Lower leg skin (tissue), 4 donors: ENCODE data around the gene RPL31. TPM values are rescaled to one million over a fixed set of nuclear protein-coding genes. Genes with fewer than 3 reads are reported as not detected.

Experiments
- DNase-seq, 2 donors: peaks; one replicate each; pipeline ENCODE4 v3.0.0-alpha.2; 2019; ENCODE audit warnings: low spot score in 2 of 2
- H3K4me3 ChIP-seq: fragments of 200-600 bp; sonication (generic); 2 replicates; pipeline ENCODE4 v1.5.1; 2017; ENCODE audit warnings: mild to moderate bottlenecking, low read depth; ENCODE audit not compliant: poor library complexity, severe bottlenecking
- CTCF ChIP-seq, 3 donors: fragments of 450-650 bp; IDR thresholded peaks; one replicate each; pipeline ENCODE4 v1.5.1; 2016; ENCODE audit warnings: antibody characterized with exemption in 3 of 3, mild to moderate bottlenecking in 3 of 3, moderate library complexity in 2 of 3
- POLR2A ChIP-seq, 2 donors: fragments of 450-650 bp; IDR thresholded peaks; one replicate each; pipeline ENCODE4 v1.6.1; 2016 to 2017; ENCODE audit warnings: antibody characterized with exemption in 2 of 2, mild to moderate bottlenecking in 1 of 2, moderate library complexity in 1 of 2
- WGBS, 2 donors: methylation state at CpG; one replicate each; pipeline ENCODE4 v1.1.5; 2018; 5-methylcytosine and 5-hydroxymethylcytosine counted together
- intact Hi-C: fragments of 100-400 bp; cut with DNase I; formaldehyde crosslinking; loops from one replicate; pipeline ENCODE4 v1.15.0; 2023; ENCODE audit warnings: low total_unique reads
- total RNA-seq, 4 donors: library from RNA; depleted of rRNA; stranded (reverse); fragments of >200 nt; gene quantifications; one replicate each; pipeline ENCODE4 v1.1.0, GENCODE V29; 2016

The RPL31 gene
- total RNA-seq, 4 donors from 2014 or later = 1,244 to 1,827 (median 1,503) TPM

GRCh38 chr2:100956081-100956480, 46.0 kb upstream of the RPL31 start:
- WGBS, 2 donors = 97% methylated on average over 5 of the region's 5 CpGs
- intact Hi-C loops = no loop called here

GRCh38 chr2:100957996-100958653, 44.0 kb upstream of the RPL31 start:
- TF ChIP-seq POLR2A (IDR thresholded peaks at IDR 0.05) = no peak
- no peak for TF ChIP-seq CTCF (IDR thresholded peaks at IDR 0.05)
- intact Hi-C loops = no loop called here
- no peak overlapping the region for H3K4me3 ChIP-seq
- peak in 1 of 2 donors; percentile 69 for DNase-seq
- WGBS, 2 donors = 39 to 46% methylated on average over 16 of the region's 16 CpGs

More at GRCh38 chr2:100956081-100956480, 46.0 kb upstream of the RPL31 start:
- no peak for DNase-seq
- TF ChIP-seq POLR2A (IDR thresholded peaks at IDR 0.05) (no peak), CTCF (IDR thresholded peaks at IDR 0.05) (no peak)
- no peak overlapping the region for H3K4me3 ChIP-seq

GRCh38 chr2:100959225-100959880, 42.7 kb upstream of the RPL31 start:
- WGBS, 2 donors = 35 to 40% methylated on average over 6 of the region's 6 CpGs
- intact Hi-C loops = no loop called here
- DNase-seq = no peak
- H3K4me3 ChIP-seq = no peak overlapping the region
- TF ChIP-seq POLR2A (IDR thresholded peaks at IDR 0.05) = no peak
- no peak for TF ChIP-seq CTCF (IDR thresholded peaks at IDR 0.05)

- intact Hi-C loops = no loop called here
- TF ChIP-seq CTCF (IDR thresholded peaks at IDR 0.05) (no peak), POLR2A (IDR thresholded peaks at IDR 0.05) (no peak)
- 73 to 93% methylated on average over 4 of the region's 4 CpGs for WGBS, 2 donors
Observed at GRCh38 chr2:100960688-100961087, 41.4 kb upstream of the RPL31 start.

GRCh38 chr2:100962366-100963025, 39.6 kb upstream of the RPL31 start:
- WGBS, 2 donors = 81 to 85% methylated on average over 12 of the region's 12 CpGs
- no peak for TF ChIP-seq CTCF (IDR thresholded peaks at IDR 0.05)
- TF ChIP-seq POLR2A (IDR thresholded peaks at IDR 0.05) = no peak
- no peak for DNase-seq
- intact Hi-C loops = no loop called here
- no peak overlapping the region for H3K4me3 ChIP-seq

More at GRCh38 chr2:100960688-100961087, 41.4 kb upstream of the RPL31 start:
- no peak for DNase-seq
- no peak overlapping the region for H3K4me3 ChIP-seq
